Measurements from ENCODE around the gene NRG4. TPM values are rescaled to one million over a fixed set of nuclear protein-coding genes. Genes with fewer than 3 reads are reported as not detected.

Gene NRG4, protein sequence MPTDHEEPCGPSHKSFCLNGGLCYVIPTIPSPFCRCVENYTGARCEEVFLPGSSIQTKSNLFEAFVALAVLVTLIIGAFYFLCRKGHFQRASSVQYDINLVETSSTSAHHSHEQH
- not detected for total RNA-seq

DNA sequence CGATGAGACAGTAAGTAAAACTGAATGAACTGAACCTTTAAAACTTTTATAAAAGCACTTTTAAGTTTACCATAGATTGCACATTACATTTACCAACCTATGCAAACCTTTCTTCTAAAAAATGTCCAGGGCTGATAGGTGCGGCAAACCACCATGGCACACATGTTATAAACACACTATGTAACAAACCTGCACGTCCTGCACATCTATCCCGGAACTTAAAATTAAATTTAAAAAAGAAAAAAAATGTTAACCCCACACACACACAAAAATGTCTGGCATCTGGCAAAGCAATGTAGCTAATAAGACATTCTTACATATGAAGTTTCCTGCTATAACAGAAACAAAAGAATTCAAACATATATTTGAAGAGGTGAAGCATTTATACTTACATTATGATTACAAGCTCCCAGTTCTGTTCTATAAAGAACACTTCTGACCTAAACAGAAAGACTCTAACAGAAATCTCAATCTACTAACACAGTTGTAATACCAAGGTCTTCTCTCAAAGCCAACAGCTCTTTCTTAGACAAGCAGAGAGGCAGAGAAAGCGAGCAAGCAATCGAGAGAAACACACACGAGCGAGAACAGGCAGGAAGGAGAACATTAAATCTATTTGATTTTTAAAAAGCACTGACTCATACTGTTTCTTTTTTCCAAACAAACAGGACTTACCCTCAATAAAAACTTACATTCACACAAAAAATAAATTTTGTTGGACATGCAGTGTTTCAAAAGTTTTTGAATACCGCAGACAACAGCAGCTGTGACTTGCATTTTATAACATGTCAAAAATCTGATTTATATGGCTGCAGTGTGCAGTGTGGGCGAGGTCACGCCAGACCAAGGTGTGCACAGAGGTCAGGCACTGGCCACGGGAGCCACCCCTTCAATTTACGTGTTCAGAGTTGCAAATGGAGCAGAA, at the start of gene NRG4:
TSS of gene NRG4 (minus strand) at position 798 of the 925 bp plus-strand sequence. CDS start 1,194 bp downstream, outside the sequence.
- H3K36me3 ChIP-seq = no peaks in the 10 kb centered on the region
- TF ChIP-seq POLR2A (IDR thresholded peaks at IDR 0.05) (no peak), CTCF (IDR thresholded peaks at IDR 0.05) (no peak), POLR2AphosphoS5 (IDR thresholded peaks at IDR 0.05; ENCODE audit: insufficient read depth in 1 of 2, low read depth in 1 of 2) (no peak)
- no peak for DNase-seq (ENCODE audit: extremely low spot score in 2 of 2)
- intact Hi-C loops (cut with DNase I) = no loop called here
- H3K9me3 ChIP-seq = no peaks in the 10 kb centered on the region
- H3K27me3 ChIP-seq = no peaks in the 10 kb centered on the region
- no peak within 1 kb of the TSS for H3K27ac ChIP-seq
- no peak within 1 kb of the TSS for H3K4me3 ChIP-seq
- H3K4me1 ChIP-seq = peaks cover 4% of the 10 kb centered on the region

DNA sequence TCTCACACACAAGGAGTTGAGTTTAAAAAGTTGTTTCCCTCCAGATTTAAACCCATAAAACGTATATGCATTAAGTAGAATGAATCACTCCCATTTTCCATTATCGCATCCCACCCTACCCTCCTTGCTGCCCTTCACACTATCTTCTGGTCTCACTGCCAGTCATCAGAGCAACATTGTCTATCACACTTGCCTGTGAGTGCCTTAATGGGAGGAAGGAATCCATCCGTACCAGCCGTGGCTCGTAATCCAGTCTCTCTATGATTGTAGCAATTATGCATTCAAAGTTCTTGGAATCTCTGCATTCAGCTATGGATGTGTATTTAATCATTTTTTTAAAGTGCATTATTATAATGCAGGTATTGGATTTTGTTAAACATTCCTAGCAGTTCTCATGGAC, 49.5 kb upstream of the NRG4 start:
- Histone ChIP-seq H3K36me3 (no peaks in the 10 kb centered on the region), H3K4me3 (no peak overlapping the region), H3K27me3 (no peaks in the 10 kb centered on the region), H3K9me3 (no peaks in the 10 kb centered on the region), H3K27ac (no peak overlapping the region), H3K4me1 (peaks cover 17% of the 10 kb centered on the region)
- no peak for TF ChIP-seq CTCF (IDR thresholded peaks at IDR 0.05)
- no peak for TF ChIP-seq POLR2AphosphoS5 (IDR thresholded peaks at IDR 0.05; ENCODE audit: insufficient read depth in 1 of 2, low read depth in 1 of 2)
- TF ChIP-seq POLR2A (IDR thresholded peaks at IDR 0.05) = no peak
- no peak for DNase-seq (ENCODE audit: extremely low spot score in 2 of 2)
- intact Hi-C loops (cut with DNase I) = no loop called here

DNA sequence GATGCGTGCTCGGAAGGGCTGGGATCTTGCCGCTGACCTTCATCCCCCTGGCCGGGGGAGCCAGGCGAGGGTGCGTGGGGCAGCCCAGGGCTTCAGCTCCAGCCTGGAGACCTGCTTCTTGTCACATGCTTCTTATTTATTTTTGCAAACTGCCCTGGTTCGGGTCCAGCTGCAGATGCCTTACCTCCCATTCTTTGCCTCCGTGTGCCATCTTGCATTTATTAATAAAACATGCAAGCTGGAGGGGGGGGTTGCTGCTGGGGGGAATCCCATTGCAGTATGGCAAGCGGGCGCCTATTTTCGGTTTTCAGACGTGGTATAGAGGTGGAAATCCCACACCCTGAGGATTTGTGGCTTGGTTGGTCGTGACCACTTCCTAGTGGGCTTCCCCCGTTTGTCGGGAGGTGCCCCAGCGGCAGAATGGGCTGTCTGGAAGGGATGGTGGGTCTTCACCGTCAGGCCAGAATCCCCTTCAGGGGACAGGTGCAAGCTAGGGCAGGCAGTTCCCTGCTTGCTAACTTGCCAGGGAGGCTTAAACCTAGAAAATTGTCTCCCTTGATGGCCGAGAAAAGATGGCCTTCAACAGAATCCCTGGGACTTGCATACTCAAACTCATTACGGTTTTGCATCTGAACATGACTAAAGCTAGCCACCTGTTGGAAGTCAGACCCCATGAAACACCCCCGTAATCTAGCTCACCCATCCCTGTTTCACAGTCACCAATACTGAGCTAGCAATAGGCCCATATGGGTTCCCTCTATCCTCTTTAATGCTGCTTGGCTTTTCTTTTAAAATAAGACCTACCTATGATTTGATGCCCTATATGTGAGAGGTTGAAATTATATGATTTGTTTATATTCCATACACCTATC, 48.1 kb upstream of the NRG4 start:
- intact Hi-C loops (cut with DNase I) = no loop called here
- Histone ChIP-seq H3K4me1 (peaks cover 17% of the 10 kb centered on the region), H3K9me3 (no peaks in the 10 kb centered on the region), H3K4me3 (peak overlapping the region; percentile 54 to 60), H3K27ac (no peak overlapping the region), H3K27me3 (no peaks in the 10 kb centered on the region), H3K36me3 (no peaks in the 10 kb centered on the region)
- TF ChIP-seq POLR2A (IDR thresholded peaks at IDR 0.05) = no peak
- TF ChIP-seq CTCF (IDR thresholded peaks at IDR 0.05) = no peak
- TF ChIP-seq POLR2AphosphoS5 (IDR thresholded peaks at IDR 0.05; ENCODE audit: insufficient read depth in 1 of 2, low read depth in 1 of 2) = no peak
- no peak for DNase-seq (ENCODE audit: extremely low spot score in 2 of 2)

- intact Hi-C loops (cut with DNase I) = no loop called here
- Histone ChIP-seq H3K36me3 (no peaks in the 10 kb centered on the region), H3K9me3 (no peaks in the 10 kb centered on the region), H3K4me1 (peaks cover 17% of the 10 kb centered on the region), H3K4me3 (peak within 1 kb of the TSS; percentile 54 to 60), H3K27ac (no peak within 1 kb of the TSS), H3K27me3 (no peaks in the 10 kb centered on the region)
- no peak for DNase-seq (ENCODE audit: extremely low spot score in 2 of 2)
- TF ChIP-seq CTCF (IDR thresholded peaks at IDR 0.05) (no peak), POLR2AphosphoS5 (IDR thresholded peaks at IDR 0.05; ENCODE audit: insufficient read depth in 1 of 2, low read depth in 1 of 2) (no peak), POLR2A (IDR thresholded peaks at IDR 0.05) (no peak)
Measured at GRCh38 chr15:76059320-76060117, 47.3 kb upstream of the NRG4 start, which contains the start of gene TMEM266. TSS of gene TMEM266 (plus strand) at chr15:76059985. CDS start at chr15:76134264, 74,279 bp downstream.
